Measurements from ENCODE around the gene C1orf226.

- no peak for TF ChIP-seq EZH2 (IDR thresholded peaks at IDR 0.05)
- TF ChIP-seq POLR2AphosphoS5 (IDR thresholded peaks at IDR 0.05; ENCODE audit: borderline replicate concordance, low read depth, low read length): no peak
- TF ChIP-seq FOXP2 (optimal IDR thresholded peaks at IDR 0.05; ENCODE audit: control extremely low read depth, extremely low read length, insufficient read depth): no peak
Observed at GRCh38 chr1:162381941-162382750, 618 bp downstream of the C1orf226 start.

Measured in SK-N-MC (cell line).